Activated gamma-delta T cell treated with Interleukin-2 at 50 U/mL for 16 hours (primary cell): ENCODE measurements around the gene SMIM1.

Source experiments
- DNase-seq: peaks from one replicate; pipeline ENCODE4 v3.0.0-alpha.2; 2020

Gene SMIM1

DNA sequence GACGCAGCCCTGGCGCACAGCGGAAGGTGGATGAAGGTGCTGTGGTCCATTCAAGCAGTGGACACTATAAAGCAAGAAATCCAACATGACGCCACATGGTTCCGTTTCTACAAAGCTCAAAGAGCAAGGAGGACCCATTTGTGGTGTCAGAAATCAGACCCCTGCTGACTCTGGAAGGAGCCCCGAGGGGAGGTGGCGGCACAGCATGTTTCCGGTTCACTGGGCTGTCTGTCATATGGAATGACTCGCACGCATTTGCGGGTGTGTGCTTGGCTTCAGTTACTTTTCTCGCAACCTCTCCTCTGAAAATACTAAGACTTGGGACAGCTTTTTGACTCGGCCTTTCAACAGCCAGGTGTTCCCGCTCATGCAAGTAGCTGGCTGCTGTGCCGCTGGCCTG, 52.8 kb downstream of the SMIM1 start:
- DNase-seq: no peak
